Neural crest cell (in vitro differentiated cells): ENCODE results near the gene PAK6. TPM values are rescaled to one million over a fixed set of nuclear protein-coding genes. Genes with fewer than 3 reads are reported as not detected.

Source experiments
- DNase-seq: peaks from one replicate; pipeline ENCODE4 v3.0.0; 2021; ENCODE audit warnings: low read depth, mixed read lengths, low spot score
- H3K27ac Mint-ChIP-seq: one replicate; pipeline ENCODE4 v1.8.0; 2021; ENCODE audit warnings: mild to moderate bottlenecking, mixed read lengths; ENCODE audit not compliant: unreplicated experiment
- H3K27me3 Mint-ChIP-seq: 2 replicates; pipeline ENCODE4 v1.8.0; 2021; ENCODE audit warnings: low read depth, mild to moderate bottlenecking, mixed read lengths
- H3K36me3 Mint-ChIP-seq: 2 replicates; pipeline ENCODE4 v1.8.0; 2021; ENCODE audit warnings: low read depth, mild to moderate bottlenecking, mixed read lengths
- H3K4me1 Mint-ChIP-seq: 2 replicates; pipeline ENCODE4 v1.8.0; 2021; ENCODE audit warnings: mixed read lengths
- H3K4me3 Mint-ChIP-seq: one replicate; pipeline ENCODE4 v1.8.0; 2021; ENCODE audit warnings: mild to moderate bottlenecking, mixed read lengths
- H3K9me3 Mint-ChIP-seq: 2 replicates; pipeline ENCODE4 v1.8.0; 2021; ENCODE audit warnings: mixed read lengths
- total RNA-seq: library from RNA; stranded (reverse); gene quantifications from 2 replicates; pipeline ENCODE4 v1.2.1, GENCODE V29; 2021
- TF ChIP-seq, protein P1 (sequence below): fragments of 200-600 bp; sonication (generic); conservative IDR thresholded peaks from 2 replicates; pipeline ENCODE4 v1.5.0; 2021; ENCODE audit warnings: antibody characterized with exemption, mild to moderate bottlenecking

The PAK6 gene
- total RNA-seq, 1 donor from 2014 or later, result 0.28 TPM

DNA sequence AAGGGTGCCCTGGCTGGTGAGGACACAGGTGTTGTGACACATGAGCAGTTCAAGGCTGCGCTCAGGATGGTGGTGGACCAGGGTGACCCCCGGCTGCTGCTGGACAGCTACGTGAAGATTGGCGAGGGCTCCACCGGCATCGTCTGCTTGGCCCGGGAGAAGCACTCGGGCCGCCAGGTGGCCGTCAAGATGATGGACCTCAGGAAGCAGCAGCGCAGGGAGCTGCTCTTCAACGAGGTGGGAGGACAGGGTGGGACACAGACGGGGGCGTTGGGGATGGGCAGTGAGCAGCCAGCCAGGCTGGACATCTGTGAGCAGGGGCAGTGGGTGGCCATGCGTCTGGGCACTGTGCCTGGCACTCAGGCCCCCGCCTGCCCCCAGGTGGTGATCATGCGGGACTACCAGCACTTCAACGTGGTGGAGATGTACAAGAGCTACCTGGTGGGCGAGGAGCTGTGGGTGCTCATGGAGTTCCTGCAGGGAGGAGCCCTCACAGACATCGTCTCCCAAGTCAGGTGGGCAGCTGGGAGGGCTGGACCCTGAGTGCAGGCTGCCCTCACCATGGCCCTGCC lies 33.7 kb downstream of the PAK6 start:
- no peak overlapping the region for H3K27ac Mint-ChIP-seq
- no peak overlapping the region for H3K4me3 Mint-ChIP-seq
- H3K27me3 Mint-ChIP-seq, result peaks cover 17% of the 10 kb centered on the region
- TF ChIP-seq, protein P1, sequence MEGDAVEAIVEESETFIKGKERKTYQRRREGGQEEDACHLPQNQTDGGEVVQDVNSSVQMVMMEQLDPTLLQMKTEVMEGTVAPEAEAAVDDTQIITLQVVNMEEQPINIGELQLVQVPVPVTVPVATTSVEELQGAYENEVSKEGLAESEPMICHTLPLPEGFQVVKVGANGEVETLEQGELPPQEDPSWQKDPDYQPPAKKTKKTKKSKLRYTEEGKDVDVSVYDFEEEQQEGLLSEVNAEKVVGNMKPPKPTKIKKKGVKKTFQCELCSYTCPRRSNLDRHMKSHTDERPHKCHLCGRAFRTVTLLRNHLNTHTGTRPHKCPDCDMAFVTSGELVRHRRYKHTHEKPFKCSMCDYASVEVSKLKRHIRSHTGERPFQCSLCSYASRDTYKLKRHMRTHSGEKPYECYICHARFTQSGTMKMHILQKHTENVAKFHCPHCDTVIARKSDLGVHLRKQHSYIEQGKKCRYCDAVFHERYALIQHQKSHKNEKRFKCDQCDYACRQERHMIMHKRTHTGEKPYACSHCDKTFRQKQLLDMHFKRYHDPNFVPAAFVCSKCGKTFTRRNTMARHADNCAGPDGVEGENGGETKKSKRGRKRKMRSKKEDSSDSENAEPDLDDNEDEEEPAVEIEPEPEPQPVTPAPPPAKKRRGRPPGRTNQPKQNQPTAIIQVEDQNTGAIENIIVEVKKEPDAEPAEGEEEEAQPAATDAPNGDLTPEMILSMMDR, result no peak
- no peaks in the 10 kb centered on the region for H3K9me3 Mint-ChIP-seq
- DNase-seq, result no peak
- no peaks in the 10 kb centered on the region for H3K36me3 Mint-ChIP-seq
- peaks cover 5% of the 10 kb centered on the region for H3K4me1 Mint-ChIP-seq

DNA sequence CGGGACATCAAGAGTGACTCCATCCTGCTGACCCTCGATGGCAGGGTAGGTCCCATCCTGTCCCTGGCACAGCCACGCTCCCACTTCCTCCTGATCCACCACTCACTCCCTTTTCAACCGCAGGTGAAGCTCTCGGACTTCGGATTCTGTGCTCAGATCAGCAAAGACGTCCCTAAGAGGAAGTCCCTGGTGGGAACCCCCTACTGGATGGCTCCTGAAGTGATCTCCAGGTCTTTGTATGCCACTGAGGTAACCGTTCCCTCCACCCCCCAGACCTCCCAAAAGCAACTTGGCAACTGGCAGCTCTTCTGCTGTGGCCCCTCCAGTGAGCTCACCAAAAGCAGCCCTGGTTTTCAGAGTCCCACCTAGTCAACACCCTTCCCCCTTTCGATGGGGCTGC lies 34.6 kb downstream of the PAK6 start:
- TF ChIP-seq, protein P1, result no peak
- no peaks in the 10 kb centered on the region for H3K9me3 Mint-ChIP-seq
- no peak for DNase-seq
- peaks cover 24% of the 10 kb centered on the region for H3K27me3 Mint-ChIP-seq
- H3K27ac Mint-ChIP-seq, result no peak overlapping the region
- H3K4me3 Mint-ChIP-seq, result no peak overlapping the region
- no peaks in the 10 kb centered on the region for H3K36me3 Mint-ChIP-seq
- peaks cover 5% of the 10 kb centered on the region for H3K4me1 Mint-ChIP-seq

DNA sequence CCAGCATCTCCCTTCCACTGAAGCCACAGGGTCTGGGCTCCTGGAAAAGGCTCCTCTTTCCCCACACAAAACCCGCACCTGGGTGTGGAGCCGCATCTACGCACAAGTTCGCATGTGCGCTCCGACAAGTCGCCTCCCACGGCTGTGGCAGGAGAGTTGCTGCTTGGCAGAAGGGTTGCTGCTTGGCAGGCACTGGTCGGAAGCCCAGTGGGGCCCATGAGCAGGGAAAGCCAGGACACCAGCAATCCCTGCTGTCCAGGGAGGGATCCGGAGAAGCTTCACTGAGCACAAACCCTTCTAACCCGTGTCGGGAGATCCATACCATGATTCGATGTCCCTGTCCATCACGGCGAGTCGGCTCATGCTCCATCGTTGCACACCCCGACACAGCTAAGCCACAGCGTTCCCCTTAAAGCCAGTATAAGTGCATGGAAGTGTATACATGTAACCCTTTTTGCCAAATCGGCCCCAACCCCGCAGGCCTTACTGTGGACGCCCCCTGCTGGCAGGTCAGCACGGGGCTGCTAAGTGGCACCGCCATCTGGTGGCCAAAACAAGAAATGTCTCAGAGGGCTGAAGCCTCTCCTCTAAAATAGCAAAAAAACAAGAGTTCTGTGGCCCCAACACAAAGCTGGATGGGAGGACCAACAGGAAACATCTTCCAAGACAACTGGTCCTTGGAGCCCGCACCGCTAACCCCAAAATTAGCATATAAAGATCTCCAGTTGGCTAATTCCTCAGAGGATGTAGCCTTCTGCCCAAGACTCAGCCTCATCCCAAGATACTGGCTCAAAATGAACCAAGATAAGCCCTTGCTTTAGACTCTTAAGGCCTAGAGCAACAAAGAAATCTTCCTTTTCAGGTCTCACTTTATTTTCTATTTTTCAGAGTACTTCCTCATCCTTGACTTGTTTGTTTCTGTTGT lies 35.7 kb downstream of the PAK6 start:
- TF ChIP-seq, protein P1, result peak; percentile 100
- no peaks in the 10 kb centered on the region for H3K36me3 Mint-ChIP-seq
- no peak overlapping the region for H3K4me3 Mint-ChIP-seq
- DNase-seq, result peak; percentile 96
- no peaks in the 10 kb centered on the region for H3K9me3 Mint-ChIP-seq
- H3K4me1 Mint-ChIP-seq, result peaks cover 10% of the 10 kb centered on the region
- H3K27me3 Mint-ChIP-seq, result peaks cover 36% of the 10 kb centered on the region
- H3K27ac Mint-ChIP-seq, result no peak overlapping the region

DNA sequence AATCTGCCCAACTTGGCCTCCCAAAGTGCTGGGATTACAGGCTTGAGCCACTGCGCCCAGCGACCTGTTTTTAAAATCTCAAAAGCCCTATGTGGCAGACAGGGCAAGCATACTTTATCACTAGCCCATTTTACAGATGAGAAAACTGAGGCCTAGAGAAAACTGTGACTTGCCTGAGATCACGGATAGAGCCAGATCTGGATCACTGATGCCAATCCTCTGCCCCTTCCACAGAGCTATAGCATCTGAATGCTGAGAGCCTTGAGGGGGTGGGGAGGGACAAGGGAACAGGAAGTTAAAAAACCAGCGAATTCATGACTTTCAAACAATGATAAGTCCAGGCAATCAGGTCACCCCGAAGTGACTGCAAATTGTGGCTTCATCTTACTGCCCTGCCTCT lies 36.7 kb downstream of the PAK6 start:
- H3K4me1 Mint-ChIP-seq, result peaks cover 10% of the 10 kb centered on the region
- H3K27ac Mint-ChIP-seq, result no peak overlapping the region
- no peaks in the 10 kb centered on the region for H3K36me3 Mint-ChIP-seq
- H3K27me3 Mint-ChIP-seq, result peaks cover 45% of the 10 kb centered on the region
- H3K9me3 Mint-ChIP-seq, result no peaks in the 10 kb centered on the region
- DNase-seq, result no peak
- H3K4me3 Mint-ChIP-seq, result no peak overlapping the region
- TF ChIP-seq, protein P1, result no peak

DNA sequence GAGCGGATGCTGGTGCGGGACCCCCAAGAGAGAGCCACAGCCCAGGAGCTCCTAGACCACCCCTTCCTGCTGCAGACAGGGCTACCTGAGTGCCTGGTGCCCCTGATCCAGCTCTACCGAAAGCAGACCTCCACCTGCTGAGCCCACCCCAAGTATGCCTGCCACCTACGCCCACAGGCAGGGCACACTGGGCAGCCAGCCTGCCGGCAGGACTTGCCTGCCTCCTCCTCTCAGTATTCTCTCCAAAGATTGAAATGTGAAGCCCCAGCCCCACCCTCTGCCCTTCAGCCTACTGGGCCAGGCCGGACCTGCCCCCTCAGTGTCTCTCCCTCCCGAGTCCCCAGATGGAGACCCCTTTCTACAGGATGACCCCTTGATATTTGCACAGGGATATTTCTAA lies 37.1 kb downstream of the PAK6 start:
- no peak for DNase-seq
- TF ChIP-seq, protein P1, result no peak
- Mint-ChIP-seq H3K36me3 (no peaks in the 10 kb centered on the region), H3K27ac (no peak overlapping the region), H3K9me3 (no peaks in the 10 kb centered on the region), H3K4me3 (no peak overlapping the region), H3K27me3 (peaks cover 50% of the 10 kb centered on the region), H3K4me1 (peaks cover 10% of the 10 kb centered on the region)
